NCI-H2196 (cell line): ENCODE data around the gene SHB.

Experiments used
- DNase-seq: peaks from one replicate; lab custom pipeline; 2025; ENCODE audit not compliant: unreplicated experiment; lab: John Stamatoyannopoulos, UW

The SHB gene

DNA sequence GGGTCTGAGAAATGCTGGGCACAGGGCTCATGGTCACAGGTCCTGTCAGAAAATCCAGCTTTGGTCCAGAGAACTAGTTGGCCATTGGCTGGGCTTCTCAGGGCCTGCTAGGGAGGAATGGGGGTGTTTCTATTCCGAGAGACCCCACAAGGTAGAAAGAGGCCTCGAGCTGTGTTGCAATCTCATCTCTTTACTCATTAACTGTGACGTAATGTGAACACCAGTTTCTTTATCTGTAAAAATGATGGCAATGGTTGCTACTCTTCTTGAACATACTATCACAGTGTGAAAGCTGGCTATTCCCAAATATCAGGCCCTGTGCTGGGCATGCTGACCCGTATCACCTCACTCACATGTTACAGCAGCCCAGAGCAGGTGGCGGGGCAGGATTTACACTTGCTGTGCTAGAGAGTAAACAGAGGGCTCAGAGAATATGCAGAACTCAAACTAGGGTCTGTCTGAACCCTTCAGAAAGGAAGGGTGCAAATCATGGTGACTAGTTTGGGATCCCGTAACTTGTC, 129.4 kb downstream of the SHB start:
- no peak for DNase-seq

DNA sequence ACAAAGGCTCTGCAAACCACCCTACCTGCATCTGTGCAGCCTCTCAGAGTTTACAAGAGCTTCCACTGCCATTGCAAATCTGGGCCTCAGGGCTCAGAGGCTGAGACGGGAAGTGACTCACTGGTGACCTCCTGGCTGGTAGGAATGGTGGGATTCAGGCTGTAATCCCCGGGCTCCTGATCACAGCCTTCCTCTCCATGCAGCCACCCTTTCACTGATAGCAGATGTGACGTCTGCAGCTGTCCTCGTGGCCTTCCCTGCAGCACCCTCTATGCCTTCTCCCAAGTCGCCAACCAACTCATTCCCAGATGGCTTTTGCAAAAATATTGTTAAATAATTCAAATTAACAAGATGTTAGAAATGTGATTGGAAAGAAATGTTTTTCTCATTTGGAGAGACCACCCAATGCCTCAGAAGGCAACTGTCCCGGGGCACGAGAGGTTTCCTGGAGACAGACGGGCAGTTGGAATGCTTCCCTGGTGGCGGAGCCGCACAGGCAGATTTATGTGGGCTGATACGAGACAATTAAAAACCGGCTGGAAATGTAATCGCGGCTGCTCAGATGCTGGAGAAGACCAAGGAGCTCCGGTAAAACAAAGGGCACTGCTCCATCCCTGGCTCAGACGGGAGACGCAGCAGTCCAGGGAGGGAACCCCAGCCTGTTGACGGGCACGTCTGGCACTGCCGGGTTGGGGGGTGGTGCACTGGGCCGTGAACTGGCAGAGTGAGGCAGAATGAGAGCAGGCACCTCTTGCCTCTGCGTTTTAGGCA, 130.7 kb downstream of the SHB start:
- no peak for DNase-seq

DNA sequence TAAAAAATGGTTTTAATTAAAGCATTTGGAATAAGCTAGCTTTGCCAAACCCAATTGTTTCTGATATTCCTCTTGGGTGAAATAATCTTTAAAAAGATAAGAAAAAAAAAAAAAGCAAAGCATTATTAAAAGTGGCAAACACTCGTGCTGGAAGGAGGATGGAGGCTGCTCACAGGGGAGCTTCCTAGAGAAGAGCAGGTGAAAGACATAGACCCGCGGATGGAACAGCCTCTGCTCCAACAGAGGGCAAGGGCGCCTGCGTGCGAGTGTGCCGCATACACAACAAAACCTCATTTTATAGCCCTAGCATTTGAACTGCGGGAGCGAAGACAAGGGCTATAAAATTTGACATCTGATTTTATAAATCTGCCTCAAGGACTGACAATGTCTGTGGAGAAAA, 131.7 kb downstream of the SHB start:
- DNase-seq: no peak

DNA sequence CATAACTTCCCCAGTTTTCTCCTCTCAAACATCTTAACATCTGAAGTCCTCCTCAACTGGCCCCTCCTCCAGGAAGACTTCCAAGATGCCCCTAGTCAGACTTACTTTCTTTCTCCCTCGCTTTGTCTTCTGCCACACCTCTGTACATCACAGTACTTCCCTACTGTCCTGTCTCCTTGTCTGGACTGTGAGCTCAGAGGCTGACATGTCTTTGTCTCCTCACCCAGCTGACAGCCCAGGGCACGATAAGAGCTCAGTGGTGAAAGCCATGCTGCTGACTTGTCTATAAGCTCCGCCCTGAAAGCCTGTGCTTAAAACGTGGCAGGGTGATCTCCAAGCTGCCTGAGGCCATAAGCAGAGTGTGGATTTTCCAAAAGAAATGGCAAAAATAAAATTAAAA, 132.1 kb downstream of the SHB start:
- no peak for DNase-seq

DNA sequence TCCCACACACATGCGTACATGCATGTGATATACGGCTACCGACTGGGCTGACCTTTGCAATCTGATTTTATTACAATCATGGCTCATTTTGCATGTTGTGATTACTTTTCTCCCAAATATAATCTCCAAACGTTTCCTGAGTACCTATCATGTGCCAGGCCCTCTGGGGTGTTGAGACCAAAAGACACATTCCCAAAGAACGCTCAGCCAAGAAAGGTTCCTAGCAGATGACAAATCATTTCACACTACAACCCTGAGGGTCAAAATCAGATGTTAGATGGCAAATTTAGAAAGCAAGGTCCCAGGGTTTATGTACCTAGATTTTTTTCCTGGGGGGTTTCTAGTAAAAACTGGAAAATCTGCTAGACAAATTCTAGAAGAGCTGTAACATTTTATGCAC, 132.7 kb downstream of the SHB start:
- no peak for DNase-seq

DNA sequence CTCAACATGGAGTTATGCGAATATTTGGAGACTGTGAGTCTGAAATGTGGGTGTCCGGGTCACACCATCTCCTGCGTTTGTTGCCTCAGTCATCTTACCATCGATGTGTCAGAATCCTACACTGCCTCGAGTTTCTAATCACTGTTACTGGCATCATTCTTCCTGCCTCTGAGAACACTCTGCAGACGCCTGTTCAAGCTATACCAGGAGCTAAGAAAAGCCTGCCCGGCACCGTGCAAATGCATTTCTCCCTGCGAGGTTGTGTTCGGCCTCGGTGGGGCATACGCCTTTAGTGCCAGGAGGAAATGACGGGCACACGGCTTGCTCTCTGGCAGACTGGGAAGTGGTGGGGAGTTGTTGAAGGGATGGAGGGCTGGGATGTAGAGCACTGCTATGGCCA, 133.9 kb downstream of the SHB start:
- no peak for DNase-seq

DNA sequence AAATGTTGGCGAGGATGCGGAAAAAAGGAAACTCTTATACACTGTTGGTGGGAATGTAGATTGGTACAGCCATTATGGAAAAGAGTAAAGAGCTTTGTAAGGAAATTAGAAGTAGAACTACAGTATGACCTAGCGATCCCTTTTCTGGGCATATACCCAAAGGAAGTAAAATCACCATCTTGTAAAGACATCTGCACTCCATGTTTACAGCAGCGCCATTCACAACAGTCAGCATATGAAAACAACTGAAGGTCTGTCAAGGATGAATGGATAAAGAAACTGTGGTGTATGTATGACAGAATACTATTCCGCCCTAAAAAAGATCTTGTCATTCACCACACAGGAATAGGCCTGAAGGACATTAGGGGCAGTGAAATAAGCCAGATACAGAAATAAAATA, 137.4 kb downstream of the SHB start:
- DNase-seq: no peak

DNA sequence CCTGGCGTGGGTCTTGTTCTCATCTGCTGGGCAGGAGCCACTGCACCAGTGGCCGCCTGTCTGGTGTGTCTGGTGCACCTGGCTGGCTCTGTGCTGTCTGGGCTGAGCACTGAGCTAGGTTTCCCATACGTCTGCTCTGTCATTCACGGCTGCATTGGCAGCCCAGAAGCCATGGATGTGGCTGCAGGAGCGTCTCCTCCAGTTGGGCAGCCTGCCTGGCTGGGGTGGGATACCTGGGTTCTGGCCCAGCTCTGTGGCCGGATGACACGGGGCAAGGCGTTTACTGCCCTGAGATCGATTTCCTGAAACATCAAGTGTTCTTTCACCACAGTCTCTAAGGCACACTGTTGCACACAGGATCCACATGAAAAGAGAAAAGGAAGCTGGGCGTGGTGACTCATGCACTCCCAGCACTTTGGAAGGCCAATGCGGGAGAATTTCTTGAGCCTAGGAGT, 139.6 kb downstream of the SHB start:
- DNase-seq: no peak

DNA sequence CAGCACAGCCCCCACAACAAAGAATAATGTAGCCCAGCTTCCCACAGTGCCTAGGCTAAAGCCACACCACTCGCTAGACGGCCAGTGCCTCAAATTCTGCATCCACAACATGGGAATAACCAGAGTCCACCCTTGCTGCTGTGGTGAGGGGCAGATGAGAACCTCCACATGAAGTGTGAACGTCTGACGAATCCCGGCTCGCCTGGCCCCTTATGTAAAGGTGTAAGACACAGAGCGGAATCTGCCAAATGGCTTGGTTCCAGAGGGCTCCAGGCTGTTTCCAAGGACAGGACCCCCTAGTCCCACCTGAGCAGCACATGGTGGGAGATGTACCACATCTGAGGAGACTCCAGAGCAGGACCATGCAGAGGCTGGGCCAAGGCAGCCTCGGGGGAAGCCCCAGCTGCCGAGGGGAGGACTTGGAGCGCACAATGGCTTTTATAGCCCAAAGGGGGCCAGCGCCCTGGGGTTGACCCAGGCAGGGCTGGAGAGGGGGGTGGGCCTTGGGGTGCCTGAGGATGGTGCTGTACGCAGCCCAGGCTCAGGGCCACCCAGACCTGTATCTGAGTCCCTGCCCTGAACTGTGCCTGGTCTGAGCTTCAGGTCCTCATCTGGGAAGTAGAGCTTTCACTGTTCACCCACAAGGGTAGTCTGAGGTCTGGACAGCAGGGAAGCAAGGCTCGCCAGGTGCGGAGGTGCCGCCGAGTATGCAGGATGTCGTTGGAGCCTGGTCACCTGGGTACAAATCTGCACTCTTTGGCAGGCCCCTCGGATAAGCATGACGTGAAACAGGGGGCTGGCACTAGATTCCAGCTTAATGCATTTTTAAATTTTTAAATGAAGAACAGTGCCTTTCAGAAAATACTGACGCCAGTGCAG, 140.2 kb downstream of the SHB start:
- DNase-seq: no peak

DNA sequence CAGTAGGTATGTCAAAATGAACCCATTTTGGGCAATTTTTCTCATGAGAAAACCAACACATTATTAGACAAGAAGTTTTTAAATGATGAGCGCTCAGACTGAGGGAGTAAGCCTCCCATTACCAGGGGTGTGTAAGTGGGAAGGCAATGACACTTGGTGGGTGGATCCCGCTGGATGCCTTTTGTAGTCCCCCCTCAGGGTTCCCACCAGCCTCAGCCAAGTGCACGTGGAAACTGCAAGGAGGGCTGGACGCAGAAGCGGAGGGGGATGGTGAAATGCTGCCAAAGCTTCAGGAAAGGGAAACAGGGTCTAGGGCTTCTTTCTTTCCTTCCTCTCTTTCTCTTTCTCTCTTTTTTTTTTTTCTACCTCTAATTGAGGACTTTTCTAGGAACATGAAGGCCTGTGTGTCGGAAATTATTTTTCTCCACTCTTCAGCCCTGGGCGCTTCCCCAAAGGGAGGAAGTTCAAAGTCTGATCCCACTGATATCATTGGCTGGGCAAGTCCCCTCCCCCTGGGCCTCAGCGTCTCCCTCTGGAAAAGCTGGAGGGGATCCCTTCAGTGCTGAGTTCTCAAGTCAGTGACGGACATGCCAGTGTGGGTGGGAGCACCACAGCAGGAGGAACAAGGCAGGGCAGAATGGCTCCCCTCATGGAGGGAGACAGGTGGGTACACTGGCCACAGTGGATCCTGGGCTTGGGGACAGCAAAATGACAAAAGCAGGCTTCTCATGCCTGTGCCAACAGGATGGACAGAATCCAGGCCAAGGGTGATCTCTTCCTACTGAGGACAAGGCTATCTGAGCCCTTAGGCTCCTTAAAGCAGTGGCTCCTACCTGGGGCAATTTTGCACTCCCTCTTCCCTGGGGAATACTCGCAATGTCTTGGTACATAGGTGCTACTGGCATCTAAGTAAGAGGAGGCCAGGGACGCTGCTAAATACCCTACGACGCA, 141.2 kb downstream of the SHB start:
- no peak for DNase-seq

DNA sequence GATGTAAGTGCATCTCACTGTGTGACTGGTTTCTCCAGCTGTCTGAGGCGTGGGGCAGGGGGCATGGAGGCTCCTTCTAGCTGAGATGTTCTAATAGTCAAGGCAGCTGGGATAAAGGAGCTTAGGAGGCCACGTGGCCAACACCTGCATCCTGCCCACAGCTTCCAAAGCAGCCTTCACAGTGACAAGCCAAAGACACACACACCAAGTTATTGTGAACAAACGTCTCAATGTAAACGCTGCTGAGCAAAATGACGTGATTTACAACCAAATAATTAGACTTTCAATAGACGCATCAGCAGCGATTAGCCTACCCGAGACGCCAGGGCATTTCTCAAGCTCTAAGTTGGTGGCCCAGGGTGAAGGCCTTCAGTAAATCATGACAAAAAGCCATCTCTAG, 141.9 kb downstream of the SHB start:
- no peak for DNase-seq

DNA sequence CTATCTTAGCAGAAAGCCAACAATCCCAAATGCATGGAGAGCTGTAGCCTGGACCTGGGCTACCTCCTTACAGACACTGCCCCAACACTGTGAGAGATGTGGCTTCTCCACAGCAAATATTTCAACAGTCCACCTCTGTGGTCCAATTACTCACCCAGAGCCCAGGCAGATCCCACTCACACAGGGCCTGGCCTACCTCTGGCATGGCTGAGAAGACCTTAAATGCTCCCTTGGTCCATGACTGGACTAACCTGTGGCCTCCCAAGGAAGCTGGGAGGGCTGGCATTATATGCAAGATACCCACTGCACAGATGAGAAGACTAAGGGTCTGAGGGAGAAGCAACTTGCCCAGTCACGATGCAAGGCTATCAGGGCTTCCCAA, 142.3 kb downstream of the SHB start:
- DNase-seq: no peak

DNA sequence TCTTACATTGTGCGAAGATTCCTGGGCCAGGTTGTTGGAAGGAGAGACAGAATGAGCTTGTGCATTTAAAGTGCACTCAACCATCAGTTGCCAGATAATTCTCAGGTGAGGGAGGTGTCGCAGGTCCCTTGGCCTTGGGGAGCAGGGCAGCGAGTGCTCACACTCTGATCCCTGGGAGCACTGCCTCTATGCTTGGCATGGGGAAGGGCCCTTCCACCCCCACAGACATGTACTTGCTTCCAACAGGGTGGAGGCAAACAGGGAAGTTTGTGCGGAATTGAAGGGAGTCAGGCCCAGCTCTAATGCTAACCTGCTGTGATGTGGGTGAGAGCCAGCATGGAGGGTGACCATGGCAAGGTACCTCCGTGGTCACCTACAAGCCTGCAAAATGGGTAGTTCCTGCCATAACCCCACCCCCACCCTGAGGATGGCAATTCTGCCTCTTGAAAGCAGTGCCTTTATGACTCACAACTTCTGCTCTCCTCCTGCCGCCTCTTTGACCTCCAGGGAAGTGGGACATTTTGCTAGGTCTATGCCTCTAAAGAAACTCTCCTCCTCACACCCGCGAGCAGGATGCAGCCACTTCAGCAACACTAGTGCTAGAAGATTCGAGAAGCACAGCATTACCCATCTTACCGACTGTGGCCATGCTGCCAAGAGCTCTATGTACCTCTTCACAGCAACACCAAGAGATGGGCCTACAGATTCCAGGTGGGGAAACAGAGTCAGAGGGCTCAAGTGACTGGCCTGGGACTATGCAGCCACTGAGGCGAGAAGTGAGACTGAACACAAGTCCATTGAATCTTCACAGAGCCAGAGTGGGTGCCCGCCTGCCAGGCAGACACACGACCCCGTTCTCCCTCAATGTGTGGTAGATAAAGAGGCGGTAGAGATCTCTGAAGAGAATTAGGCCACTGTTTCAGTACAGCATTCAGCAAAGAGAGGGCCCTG, 143.0 kb downstream of the SHB start:
- DNase-seq: no peak

DNA sequence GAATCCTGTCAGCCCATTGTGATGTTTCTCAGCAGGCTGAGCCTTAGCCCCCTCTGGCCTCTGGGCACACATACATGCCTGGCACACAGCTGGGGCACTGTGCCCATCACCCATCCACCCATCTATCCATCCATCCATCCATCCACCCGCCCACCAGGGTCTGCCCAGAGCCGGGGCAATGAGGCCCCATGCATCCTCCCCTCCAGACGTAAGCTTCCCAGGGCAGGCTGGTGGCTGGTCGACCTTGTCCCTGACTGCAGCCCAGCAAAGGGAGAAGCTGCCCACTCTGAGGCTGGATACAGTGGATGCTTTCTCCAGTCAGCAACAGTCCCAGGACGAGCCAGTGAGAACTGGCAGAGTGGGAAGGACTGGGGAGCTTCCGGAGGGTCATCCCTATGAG, 144.0 kb downstream of the SHB start:
- DNase-seq: no peak

DNA sequence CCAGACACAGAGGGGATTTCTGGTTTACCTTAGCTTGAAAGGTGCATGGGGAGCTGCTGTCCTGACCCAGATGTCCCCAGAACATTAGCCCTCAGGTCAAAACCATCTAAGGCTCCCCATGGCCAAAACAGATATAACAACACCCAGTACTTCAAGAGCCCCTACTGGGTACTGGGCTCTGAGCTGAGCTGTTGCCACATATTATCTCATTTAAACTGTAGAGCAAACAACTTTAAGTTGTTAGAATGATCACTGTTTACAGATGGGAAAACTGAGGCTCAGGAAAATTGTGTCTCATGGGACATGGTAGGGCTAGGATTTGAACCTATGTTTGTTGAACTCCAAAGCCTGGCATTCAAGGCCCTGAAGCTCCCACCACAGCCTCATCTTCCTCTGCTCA, 144.5 kb downstream of the SHB start:
- no peak for DNase-seq

DNA sequence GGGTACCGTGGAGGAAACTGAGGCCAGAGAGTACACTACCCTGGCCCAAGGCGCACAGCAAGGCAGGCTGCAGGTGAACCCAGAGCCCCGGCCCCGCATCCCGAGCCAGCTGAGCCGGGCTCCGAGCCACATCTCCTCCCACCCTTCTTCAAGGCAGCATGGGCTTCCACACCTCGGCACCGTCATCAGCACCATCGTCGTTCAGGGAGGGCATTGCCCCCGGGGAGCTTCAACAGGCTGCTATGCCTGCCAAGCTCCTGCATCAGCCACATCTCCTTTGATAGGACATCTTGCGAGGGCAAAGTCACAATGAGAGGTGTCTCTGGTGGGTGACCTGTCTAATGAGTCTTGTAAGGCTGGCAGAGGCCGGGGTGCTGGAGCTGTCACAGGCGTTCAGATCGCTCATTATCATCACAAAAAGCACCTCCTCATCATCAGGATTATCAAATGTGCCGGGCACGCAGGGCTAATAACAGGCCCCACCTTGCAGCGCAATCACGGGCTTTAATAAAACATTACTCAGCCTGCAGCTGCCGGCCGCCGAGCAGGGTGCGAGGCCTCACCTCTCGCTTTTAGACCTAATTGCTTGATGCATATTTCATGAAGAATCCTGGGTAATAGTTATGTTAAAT, 145.1 kb downstream of the SHB start:
- no peak for DNase-seq

DNA sequence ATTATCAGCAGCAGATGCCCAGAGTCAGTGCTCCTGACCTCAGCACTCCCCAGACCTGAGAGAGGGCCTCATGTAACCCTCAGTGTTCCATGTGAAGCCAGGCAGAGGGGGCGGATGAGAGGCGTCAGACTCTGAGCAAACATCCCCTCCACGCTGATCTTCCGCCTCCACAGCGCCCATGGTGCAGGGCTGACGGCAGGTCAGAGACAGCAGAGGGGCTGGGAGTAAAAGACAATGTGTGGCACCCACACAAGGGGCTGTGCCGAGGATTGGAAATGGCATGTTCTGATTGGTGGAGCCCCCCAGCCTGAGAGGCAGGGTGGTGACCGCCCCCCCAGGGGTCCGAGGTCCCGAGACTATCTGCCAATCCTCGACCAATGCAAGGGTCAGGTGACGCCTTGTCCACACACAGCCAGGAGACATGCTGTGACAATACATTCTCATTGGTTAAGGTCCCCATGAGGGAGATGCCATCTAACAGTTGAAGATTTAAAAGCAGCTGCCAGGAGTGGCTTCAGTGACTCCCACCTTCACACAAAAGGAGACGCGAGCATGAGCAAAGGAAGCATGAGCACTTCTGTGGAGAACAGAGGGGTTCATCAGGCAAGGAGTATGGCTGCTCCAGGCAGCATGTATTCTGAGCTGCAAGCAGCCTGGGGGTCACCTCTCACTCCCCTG, 145.8 kb downstream of the SHB start:
- no peak for DNase-seq

DNA sequence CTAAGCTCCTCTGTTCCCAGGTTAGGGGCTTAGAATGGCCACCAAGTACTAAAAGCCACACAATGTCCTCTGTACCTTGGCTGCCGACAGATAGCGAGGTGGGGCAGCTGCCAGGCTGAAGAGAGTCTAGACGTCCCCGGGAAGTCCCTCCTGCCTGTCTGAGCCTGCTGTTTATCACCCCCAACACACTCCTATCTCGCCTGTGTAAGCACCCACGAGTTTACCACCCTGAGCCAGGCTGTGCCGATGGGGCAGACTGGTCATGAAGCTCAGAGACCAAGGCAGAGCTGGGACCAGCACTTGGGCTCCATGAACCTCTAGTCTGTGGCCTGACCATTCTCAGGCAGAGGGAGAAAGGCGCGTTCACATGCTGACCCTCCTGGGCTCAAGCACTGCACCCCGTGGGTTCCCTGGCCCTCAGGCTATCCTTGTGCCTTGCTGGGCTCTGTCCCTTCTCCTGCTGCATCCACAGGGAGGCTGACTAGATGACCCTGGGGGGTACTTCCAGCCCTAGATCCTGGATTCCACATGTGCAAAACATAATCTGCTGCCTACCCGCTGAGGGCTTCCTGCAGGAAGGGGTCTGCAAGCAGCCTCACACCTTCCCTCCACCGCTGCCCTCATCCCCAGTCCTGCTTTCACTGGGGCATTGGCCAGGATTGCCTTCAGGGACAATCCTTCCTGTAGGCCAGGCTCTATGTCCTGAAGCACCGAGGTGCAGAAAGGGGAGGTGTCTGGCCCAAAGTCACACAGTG, 146.5 kb downstream of the SHB start:
- no peak for DNase-seq
